ENCODE measurements around the gene UBR1.
A peak's percentile ranks its signal among the peaks of the same experiment; 100 is the strongest.

UBR1 gene

GRCh38 chr15:42940527-42940926 is 165.3 kb downstream of the UBR1 start:
- no peak for TF ChIP-seq CTCF (conservative IDR thresholded peaks at IDR 0.05; ENCODE audit: low read depth, low read length)
- no peak for DNase-seq (ENCODE audit: low read depth)
- no peak overlapping the region for H3K4me3 ChIP-seq (ENCODE audit: low read depth, low read length)

GRCh38 chr15:42939841-42940240 is 166.0 kb downstream of the UBR1 start:
- DNase-seq (ENCODE audit: low read depth) = no peak
- TF ChIP-seq CTCF (conservative IDR thresholded peaks at IDR 0.05; ENCODE audit: low read depth, low read length) = no peak

GRCh38 chr15:42937143-42937542 is 168.7 kb downstream of the UBR1 start:
- no peak for TF ChIP-seq CTCF (conservative IDR thresholded peaks at IDR 0.05; ENCODE audit: low read depth, low read length)
- no peak overlapping the region for H3K4me3 ChIP-seq (ENCODE audit: low read depth, low read length)
- DNase-seq (ENCODE audit: low read depth) = no peak

More at GRCh38 chr15:42939841-42940240, 166.0 kb downstream of the UBR1 start:
- H3K4me3 ChIP-seq (ENCODE audit: low read depth, low read length) = no peak overlapping the region

GRCh38 chr15:42933886-42934667 is 171.8 kb downstream of the UBR1 start:
- H3K4me3 ChIP-seq (ENCODE audit: low read depth, low read length) = no peak overlapping the region
- no peak for TF ChIP-seq CTCF (conservative IDR thresholded peaks at IDR 0.05; ENCODE audit: low read depth, low read length)
- DNase-seq (ENCODE audit: low read depth) = peak; percentile 50

GRCh38 chr15:42932833-42933515 is 172.9 kb downstream of the UBR1 start:
- no peak for TF ChIP-seq CTCF (conservative IDR thresholded peaks at IDR 0.05; ENCODE audit: low read depth, low read length)
- DNase-seq (ENCODE audit: low read depth) = peak; percentile 13
- no peak overlapping the region for H3K4me3 ChIP-seq (ENCODE audit: low read depth, low read length)

GRCh38 chr15:42931702-42932486 is 173.9 kb downstream of the UBR1 start:
- no peak for DNase-seq (ENCODE audit: low read depth)
- TF ChIP-seq CTCF (conservative IDR thresholded peaks at IDR 0.05; ENCODE audit: low read depth, low read length) = no peak
- no peak overlapping the region for H3K4me3 ChIP-seq (ENCODE audit: low read depth, low read length)

Data from choroid plexus epithelial cell (primary cell).